Measurements from ENCODE around the gene CDSN. TPM values are rescaled to one million over a fixed set of nuclear protein-coding genes. Genes with fewer than 3 reads are reported as not detected.

The CDSN gene
- total and polyA plus RNA-seq, 2 of the 8 experiments (the other 6 are each of a cell fraction or from before 2014, with no cell fraction given): not detected

DNA sequence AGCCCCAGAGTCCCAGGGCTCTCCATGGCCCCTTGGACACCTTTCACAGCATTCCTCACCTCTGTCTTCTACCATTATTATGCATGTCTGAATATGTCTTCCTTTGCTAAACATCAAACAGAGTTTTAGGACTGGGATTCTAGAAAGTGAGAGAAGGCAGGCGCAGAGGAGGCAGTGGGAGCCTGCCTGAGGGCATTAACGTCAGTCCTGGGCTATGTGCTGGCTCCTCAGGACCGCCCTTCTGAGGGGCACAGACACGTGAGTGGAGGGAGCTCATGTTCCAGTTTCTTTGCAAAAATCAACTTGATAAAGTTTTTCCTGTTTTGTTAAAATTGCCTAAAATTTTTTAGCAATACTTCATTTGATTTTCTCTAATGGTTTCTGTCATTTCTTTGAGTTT is 45.8 kb downstream of the CDSN start:
- H3K23me2 ChIP-seq (ENCODE audit: low read depth, low read length): no peaks in the 10 kb centered on the region
- CTCF ChIA-PET (ENCODE audit: partially characterized antibody): interaction anchor here (1.3 kb wide), 1 partner anchor 131 kb away, joined by 7 read pairs; no protein-coding TSS in a partner anchor
- no peak overlapping the region for H3K4me2 ChIP-seq (ENCODE audit: insufficient read depth in 1 of 2, low read depth in 2 of 2, low read length in 2 of 2)
- WGBS, 2 experiments (ENCODE audit: extremely low coverage in 1 of 2, insufficient coverage in 1 of 2, insufficient read length in 1 of 2, insufficient replicate concordance in 2 of 2, low coverage in 1 of 2, low lambda C conversion rate in 2 of 2, missing lambda C conversion rate in 1 of 2): 76% methylated on average over 4 of the region's 4 CpGs; no CpG with 5 or more reads in 1 of the 2 experiments
- H3K79me2 ChIP-seq (ENCODE audit: control insufficient read depth in 1 of 2, insufficient read depth in 2 of 2, low read length in 2 of 2): no peaks in the 10 kb centered on the region
- no peak overlapping the region for H3K23ac ChIP-seq (ENCODE audit: insufficient read length)
- H3K9me3 ChIP-seq (ENCODE audit: insufficient read depth in 2 of 2, low read depth in 1 of 2, low read length in 1 of 2): no peaks in the 10 kb centered on the region
- no peak overlapping the region for H3K14ac ChIP-seq (ENCODE audit: insufficient read length)
- no peak overlapping the region for H2BK120ac ChIP-seq (replicated peaks; ENCODE audit: low read depth, low read length)
- no peak overlapping the region for H2BK5ac ChIP-seq (ENCODE audit: low read depth, low read length)
- no peak overlapping the region for H3K4ac ChIP-seq (replicated peaks; ENCODE audit: insufficient read length, low read depth, low read length)
- H4K8ac ChIP-seq (ENCODE audit: extremely low read depth, insufficient read depth, low read length): no peak overlapping the region
- H3K4me1 ChIP-seq (replicated peaks in 1 of 4; ENCODE audit: control insufficient read depth in 3 of 4, insufficient read depth in 4 of 4, low read length in 3 of 4): peaks cover 4 to 16% (median 7%) of the 10 kb centered on the region in 4 experiments; a peak in 6 of 7 replicates
- H3K27ac ChIP-seq (ENCODE audit: low read depth, low read length): no peak overlapping the region
- H4K5ac ChIP-seq (ENCODE audit: insufficient read length, low read depth, low read length): no peak overlapping the region
- H3K27me3 ChIP-seq (replicated peaks in 1 of 4; ENCODE audit: control insufficient read depth in 3 of 4, extremely low read depth in 1 of 4, insufficient read depth in 3 of 4, low read length in 3 of 4): no peaks in the 10 kb centered on the region
- H3K79me1 ChIP-seq (ENCODE audit: low read depth, low read length): no peaks in the 10 kb centered on the region
- no peak for DNase-seq (ENCODE audit: low read depth in 1 of 2, low spot score in 2 of 2)
- H3K4me3 ChIP-seq (ENCODE audit: extremely low read depth in 1 of 4, insufficient read depth in 2 of 4, low read depth in 3 of 4, low read length in 4 of 4): no peak overlapping the region
- FAIRE-seq: no peak
- no peaks in the 10 kb centered on the region for H3K36me3 ChIP-seq (ENCODE audit: control insufficient read depth in 2 of 4, insufficient read depth in 4 of 4, low read length in 3 of 4)
- no peaks in the 10 kb centered on the region for H4K20me1 ChIP-seq (replicated peaks in 1 of 2; ENCODE audit: control insufficient read depth in 1 of 2, insufficient read depth in 2 of 2, low read length in 2 of 2)
- H4K91ac ChIP-seq (replicated peaks; ENCODE audit: insufficient read length, low read length): no peak overlapping the region
- no peak overlapping the region for H3K18ac ChIP-seq (ENCODE audit: extremely low read depth, low read length)
- no peak overlapping the region for H2BK12ac ChIP-seq (ENCODE audit: low read depth, low read length)
- no peak overlapping the region for H3K56ac ChIP-seq (replicated peaks; ENCODE audit: insufficient read length, low read depth, low read length)
- no peak overlapping the region for H2BK20ac ChIP-seq (ENCODE audit: low read length)
- H2AK5ac ChIP-seq (ENCODE audit: low read depth, low read length): no peak overlapping the region
- no peak overlapping the region for H2AFZ ChIP-seq (ENCODE audit: low read length)
- H2BK15ac ChIP-seq (ENCODE audit: low read length): no peak overlapping the region
- no peak overlapping the region for H3K9ac ChIP-seq (replicated peaks in 1 of 4; ENCODE audit: extremely low read depth in 1 of 4, low read depth in 3 of 4, low read length in 3 of 4)
- TF ChIP-seq EZH2 (IDR thresholded peaks at IDR 0.05; ENCODE audit: low read depth, low read length, severe bottlenecking) (no peak), HDAC2 (IDR thresholded peaks at IDR 0.05; ENCODE audit: borderline replicate concordance in 1 of 2, low read depth in 2 of 2, low read length in 2 of 2) (no peak), TBP (IDR thresholded peaks at IDR 0.05; ENCODE audit: low read depth, low read length) (no peak), CBX8 (IDR thresholded peaks at IDR 0.05; ENCODE audit: borderline replicate concordance, low read depth, low read length) (no peak), SAP30 (IDR thresholded peaks at IDR 0.05; ENCODE audit: insufficient read depth, insufficient replicate concordance, low read length) (no peak), TAF7 (optimal IDR thresholded peaks at IDR 0.05; ENCODE audit: borderline replicate concordance, low read depth, low read length) (no peak), SIN3A (conservative IDR thresholded peaks at IDR 0.05 in 1 of 2, IDR thresholded peaks at IDR 0.05 in 1 of 2; ENCODE audit: low read depth in 1 of 2, low read length in 2 of 2) (no peak), GTF2F1 (IDR thresholded peaks at IDR 0.05; ENCODE audit: borderline replicate concordance, low read depth, low read length) (no peak), EGR1 (IDR thresholded peaks at IDR 0.05; ENCODE audit: borderline replicate concordance, low read depth, low read length) (no peak), SIX5 (IDR thresholded peaks at IDR 0.05; ENCODE audit: low read depth, low read length) (no peak), KDM1A (IDR thresholded peaks at IDR 0.05; ENCODE audit: borderline replicate concordance, low read length) (no peak), MAFK (IDR thresholded peaks at IDR 0.05; ENCODE audit: low read depth, low read length) (no peak), ASH2L (IDR thresholded peaks at IDR 0.05; ENCODE audit: low read length) (no peak)
- POLR2A ChIA-PET (ENCODE audit: partially characterized antibody): no interaction called here

Data from H1 (cell line).